ENCODE measurements around the gene THAP12.

Gene THAP12

GRCh38 chr11:76379807-76380158 is 1.1 kb downstream of the THAP12 start:
- no peak for DNase-seq

DNA sequence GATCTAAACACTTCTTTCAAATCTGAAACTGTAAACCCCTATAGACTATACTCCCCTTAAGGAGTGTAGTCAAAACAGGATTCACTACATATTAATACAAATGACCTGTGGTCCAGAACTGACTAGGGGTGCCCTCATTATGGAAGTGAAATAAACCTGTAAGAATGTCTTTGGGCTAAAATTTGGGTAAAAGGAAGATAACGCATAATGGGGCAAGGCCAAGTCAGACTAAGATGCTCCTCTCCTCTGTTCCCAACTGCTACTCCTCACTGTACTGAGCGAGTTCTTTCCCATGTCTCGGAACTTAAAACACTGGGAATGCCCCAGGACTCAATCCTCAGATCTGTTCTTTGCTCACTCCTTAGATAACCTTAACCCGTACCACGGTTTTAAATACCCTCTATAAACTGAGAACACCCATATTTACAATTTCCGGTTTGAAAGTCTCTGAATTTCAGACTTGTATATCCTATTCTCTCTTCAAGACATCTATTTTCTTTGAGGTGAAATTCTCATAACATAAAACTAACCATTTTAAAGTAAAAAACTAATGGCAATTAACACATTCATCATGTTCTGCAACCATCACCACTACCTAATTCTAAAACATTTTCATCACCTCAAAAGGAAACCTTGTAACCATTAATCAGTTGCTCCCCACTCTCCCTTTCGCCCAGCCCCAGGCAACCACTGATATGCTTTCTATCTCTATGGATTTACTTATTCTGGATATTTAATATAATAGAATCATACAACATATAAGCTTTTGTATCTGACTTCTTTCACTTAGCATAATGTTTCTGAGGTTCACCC is 4.0 kb downstream of the THAP12 start:
- no peak for DNase-seq

- DNase-seq: peak; percentile 43 to 52
These were observed 9.8 kb downstream of the THAP12 start for GRCh38 chr11:76371170-76371569.

GRCh38 chr11:76369406-76369805 is 11.5 kb downstream of the THAP12 start:
- DNase-seq: no peak

- no peak for DNase-seq
These were observed 12.4 kb downstream of the THAP12 start for GRCh38 chr11:76368490-76368889.

DNA sequence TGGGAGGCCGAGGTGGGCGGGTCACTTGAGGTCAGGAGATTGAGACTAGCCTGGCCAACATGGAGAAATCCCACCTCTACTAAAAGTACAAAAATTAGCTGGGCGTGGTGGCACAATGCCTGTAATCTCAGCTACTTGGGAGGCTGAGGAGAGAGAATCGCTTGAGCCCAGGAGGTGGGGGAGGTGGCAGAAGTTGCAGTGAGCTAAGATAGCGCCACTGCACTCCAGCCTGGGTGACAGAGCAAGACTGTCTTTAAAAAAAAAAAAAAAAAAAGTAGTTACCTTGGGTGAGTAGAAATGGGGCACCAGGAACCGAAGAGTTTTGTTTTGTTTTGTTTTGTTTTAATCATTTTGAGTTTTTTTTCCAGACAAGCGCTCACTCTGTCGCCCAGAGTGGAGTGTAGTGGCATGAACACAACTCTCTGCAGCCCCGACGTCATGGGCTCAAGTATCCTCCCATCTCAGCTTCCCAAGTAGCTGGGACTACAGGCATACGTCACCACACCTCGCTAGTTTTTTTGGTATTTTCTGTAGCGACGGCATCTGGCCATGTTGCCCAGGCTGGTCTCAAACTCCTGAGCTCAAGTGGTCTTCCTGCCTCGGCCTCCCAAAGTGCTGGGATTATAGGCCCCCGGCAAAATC is 15.8 kb downstream of the THAP12 start:
- no peak for DNase-seq

- DNase-seq: no peak
These were observed 18.2 kb downstream of the THAP12 start for GRCh38 chr11:76362716-76363115.

- no peak for DNase-seq
These were observed 19.2 kb downstream of the THAP12 start for GRCh38 chr11:76361776-76362175.

- DNase-seq: no peak
These were observed 19.6 kb downstream of the THAP12 start for GRCh38 chr11:76361374-76361773.

DNA sequence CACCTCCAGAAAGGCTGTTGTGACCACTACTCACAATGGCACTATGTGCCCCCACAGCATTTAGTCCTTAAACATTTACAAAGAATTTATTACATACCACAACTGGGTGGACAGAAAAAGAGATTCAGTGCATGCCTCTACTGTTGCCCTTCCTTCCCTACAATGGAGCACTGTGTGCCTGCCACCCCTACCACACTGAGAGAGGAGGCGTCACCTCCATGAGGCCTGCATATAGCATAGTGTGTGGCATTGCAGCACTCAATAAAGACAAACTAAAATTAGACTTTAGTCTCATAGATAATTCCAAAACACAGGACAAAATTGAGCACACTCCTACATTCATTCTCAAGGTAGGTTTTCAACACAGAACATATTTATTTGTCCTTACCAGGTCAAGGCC is 25.8 kb downstream of the THAP12 start:
- DNase-seq: no peak

- no peak for DNase-seq
These were observed 32.6 kb downstream of the THAP12 start for GRCh38 chr11:76348348-76348747.

DNA sequence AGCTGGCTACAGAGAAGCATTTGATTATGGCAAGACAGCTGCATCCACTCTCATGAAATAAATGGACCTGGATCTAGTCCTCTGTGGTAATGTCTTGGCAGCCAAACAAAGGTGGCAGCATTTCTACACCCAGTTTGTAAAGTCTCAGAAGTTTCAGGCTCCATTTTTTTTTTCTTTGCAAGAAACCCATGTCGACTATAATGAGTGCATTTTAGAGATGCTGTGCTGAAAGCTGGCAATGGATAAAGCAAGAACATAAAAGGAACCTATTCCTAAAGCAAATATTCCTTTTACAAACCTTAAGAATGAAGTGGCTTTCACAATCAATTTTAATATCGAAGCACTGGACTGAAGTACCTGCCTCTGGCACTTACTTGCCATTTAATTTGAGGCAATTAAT is 33.5 kb downstream of the THAP12 start:
- no peak for DNase-seq

DNA sequence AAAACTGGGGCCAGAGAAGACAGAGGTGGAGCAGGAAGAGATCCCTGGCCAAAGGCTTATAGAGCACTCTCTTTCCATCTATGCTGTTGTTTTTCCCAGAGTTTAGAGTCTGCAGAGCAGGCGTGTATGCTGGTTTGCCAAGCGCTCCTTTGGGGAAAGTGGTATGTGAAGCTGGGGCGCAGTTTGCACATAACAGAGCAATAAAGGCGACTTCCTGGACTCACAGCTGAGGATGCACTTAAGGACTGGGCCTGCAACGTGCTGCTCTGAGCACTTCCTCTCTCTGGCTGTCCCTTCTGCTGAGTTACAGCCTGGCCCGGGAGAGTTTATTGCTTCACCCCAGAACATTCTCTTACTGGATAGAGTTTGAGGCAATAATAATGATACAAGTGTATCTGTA is 41.7 kb downstream of the THAP12 start:
- DNase-seq: no peak

DNA sequence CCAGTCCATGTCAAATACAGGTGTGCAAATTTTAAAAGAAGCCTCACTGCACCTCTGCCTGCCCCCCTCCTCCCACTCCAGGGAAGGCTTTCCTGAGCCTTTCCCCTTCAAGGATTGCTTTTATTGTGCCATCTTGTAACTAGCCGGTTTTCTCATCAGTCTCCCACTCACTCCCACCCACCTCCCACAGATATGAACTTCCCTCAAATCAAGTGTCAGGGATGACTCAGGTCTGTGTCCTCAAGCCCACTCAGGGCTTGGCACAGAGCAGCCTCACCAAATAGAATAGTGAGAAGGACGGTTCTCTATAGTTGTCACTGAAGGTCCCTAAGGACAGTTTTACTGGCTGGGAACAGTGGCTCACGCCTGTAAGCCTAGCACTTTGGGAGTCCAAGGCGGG is 43.0 kb downstream of the THAP12 start:
- DNase-seq: no peak

DNA sequence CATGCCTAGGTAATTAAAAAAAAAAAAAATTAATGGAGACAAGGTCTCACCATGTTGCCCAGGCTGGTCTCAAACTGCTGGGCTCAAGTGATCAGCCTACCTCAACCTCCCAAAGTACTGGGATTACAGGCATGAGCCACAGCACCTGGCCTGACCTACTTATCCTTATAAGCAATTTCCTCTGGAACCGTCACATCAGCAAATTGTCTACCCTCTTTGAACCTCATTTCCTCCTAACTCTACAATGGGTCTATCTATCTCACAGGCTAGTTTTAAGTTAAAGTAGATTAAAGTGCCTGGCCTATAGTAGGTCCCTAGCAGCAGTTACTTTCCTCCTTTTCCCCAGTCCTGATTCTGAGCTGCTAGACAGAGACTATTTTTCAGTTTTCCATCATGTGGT is 43.5 kb downstream of the THAP12 start:
- no peak for DNase-seq

GRCh38 chr11:76336597-76336996 is 44.3 kb downstream of the THAP12 start:
- DNase-seq: no peak

DNA sequence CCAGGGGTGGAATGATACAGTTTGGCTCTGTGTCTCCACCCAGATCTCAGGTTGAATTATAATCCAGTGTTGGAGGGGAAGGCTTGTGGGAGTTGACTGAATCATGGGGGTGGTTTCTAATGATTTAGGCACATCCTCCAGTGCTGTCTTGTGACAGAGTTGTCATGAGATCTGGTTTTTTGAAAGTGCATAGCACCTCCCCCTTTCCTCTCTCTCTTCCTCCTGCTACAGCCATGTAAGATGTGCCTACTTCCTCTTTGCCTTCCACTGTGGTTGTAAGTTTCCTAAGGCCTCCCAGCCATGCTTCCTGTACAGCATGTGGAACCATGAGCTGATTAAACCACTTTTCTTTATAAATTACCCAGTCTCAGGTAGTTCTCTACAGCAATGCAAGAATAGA is 45.1 kb downstream of the THAP12 start:
- no peak for DNase-seq

GRCh38 chr11:76334826-76335389 is 46.0 kb downstream of the THAP12 start:
- DNase-seq: no peak

GRCh38 chr11:76330651-76331050 is 50.3 kb downstream of the THAP12 start:
- no peak for DNase-seq

DNA sequence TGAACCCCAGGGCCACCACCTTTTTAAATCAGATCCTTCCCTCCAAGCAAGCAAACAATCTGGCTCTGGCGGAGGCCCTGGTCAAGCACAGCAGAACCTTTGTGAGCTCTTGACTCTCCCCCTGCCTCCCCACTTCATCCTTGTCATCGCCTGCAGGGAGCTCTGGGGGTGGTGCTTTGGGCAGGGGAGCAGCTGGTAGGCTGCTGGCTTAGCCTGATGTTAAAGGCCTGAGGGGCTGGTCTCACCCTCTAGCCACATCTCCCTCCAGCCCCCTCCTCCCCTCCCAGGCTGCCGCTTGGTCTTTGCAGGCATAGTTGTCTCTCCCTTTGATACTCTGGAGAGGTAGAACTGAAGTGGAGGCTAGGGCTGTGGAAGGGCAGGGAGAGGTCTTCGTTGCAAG is 50.9 kb downstream of the THAP12 start:
- no peak for DNase-seq

- no peak for DNase-seq
These were observed 51.8 kb downstream of the THAP12 start for GRCh38 chr11:76329084-76329648.

- peak in 1 of 2 experiments; percentile 12 for DNase-seq
These were observed 53.1 kb downstream of the THAP12 start for GRCh38 chr11:76327756-76328388.

GRCh38 chr11:76327202-76327601 is 53.7 kb downstream of the THAP12 start:
- no peak for DNase-seq

DNA sequence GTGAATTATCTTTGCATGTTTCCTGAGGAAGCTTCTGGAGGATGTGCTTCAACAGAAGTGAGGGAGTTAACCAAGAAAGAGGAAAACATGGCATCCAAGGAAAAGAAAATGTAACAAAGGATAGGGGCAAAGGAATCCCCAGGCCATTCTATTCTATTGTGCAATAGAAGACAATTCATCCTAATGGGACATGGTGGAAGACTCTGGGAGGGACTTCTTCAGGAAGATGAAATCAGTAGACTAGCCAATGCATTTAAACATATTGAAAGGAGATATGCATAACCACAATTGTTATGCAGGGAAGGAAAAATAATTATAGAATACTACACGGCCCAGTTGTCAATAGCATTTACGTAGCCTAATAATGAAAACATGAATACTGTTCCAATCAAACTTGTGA is 55.7 kb downstream of the THAP12 start:
- DNase-seq: no peak
